HCT116 (cell line): ENCODE results near the gene LHPP. TPM values are rescaled to one million over a fixed set of nuclear protein-coding genes. Genes with fewer than 3 reads are reported as not detected.
"Not testable (repeated sequence)": the region's sequence is repeated elsewhere in the genome, so short reads cannot be mapped to it uniquely, and the experiment has no call there.

Source experiments
- ATAC-seq: fragments of 200-7000 bp; cut with Tn5 transposase; 2 replicates; pipeline ENCODE4 v1.9.1; 2020; ENCODE audit warnings: mild to moderate bottlenecking, moderate library complexity
- BruUV-seq: library from RNA; stranded (reverse); fragments of 400-500 nt; replicated peaks from 2 replicates; lab custom pipeline; 2021; lab: Mats Ljungman, UMichigan
- CTCF ChIA-PET: fragments of 300-600 bp; sonication (Branson Sonifier 250); formaldehyde crosslinking; loops from one replicate; lab custom pipeline; 2021; ENCODE audit warnings: antibody characterized with exemption; lab: Charles Lee
- POLR2A ChIA-PET: fragments of 300-600, 350-600 bp; sonication (Branson Sonifier 250); formaldehyde crosslinking; loops from one replicate; lab custom pipeline; 2021; ENCODE audit warnings: antibody characterized with exemption; lab: Charles Lee
- RAD21 ChIA-PET, 2 experiments: fragments of 300-600 bp; sonication (Branson Sonifier 250); formaldehyde crosslinking; loops; one replicate each; lab custom pipeline; 2023; ENCODE audit warnings: low total read pairs in 2 of 2; ENCODE audit not compliant: uncharacterized antibody in 2 of 2, unreplicated experiment in 2 of 2, low non-redundant PET in 1 of 2; lab: Charles Lee
- DNase-seq: peaks from one replicate; pipeline ENCODE4 v3.0.0-alpha.2; 2010; ENCODE audit warnings: low read depth, low spot score
- H2AFZ ChIP-seq: fragments of 200-600 bp; shearing (Covaris generic), sonication (generic); 2 replicates; pipeline ENCODE4 v1.6.1; 2017; ENCODE audit warnings: low read depth, mixed run types, mixed read lengths, antibody characterized with exemption, low read length; ENCODE audit not compliant: poor library complexity, severe bottlenecking
- H3K27ac ChIP-seq: 2 replicates; pipeline ENCODE4 v1.5.1; 2012; ENCODE audit warnings: low read depth, low read length
- H3K27me3 ChIP-seq: fragments of 200-600 bp; sonication (generic); 2 replicates; pipeline ENCODE4 v1.6.1; 2016; ENCODE audit warnings: mixed run types, low read length, mixed read lengths; ENCODE audit not compliant: insufficient read depth
- H3K36me3 ChIP-seq, 2 experiments: fragments of 200-500 bp in 1 of 2; fragments of 200-600 bp in 1 of 2; sonication (Bioruptor generic) in 1 of 2; sonication (generic) in 1 of 2; 2 replicates each; pipeline versions ENCODE4 v1.5.1 to v1.6.1; 2014 to 2016; ENCODE audit warnings: low read length in 2 of 2, inconsistent platforms in 1 of 2, mixed read lengths in 1 of 2, mixed run types in 1 of 2; ENCODE audit not compliant: insufficient read depth in 2 of 2, control insufficient read depth in 1 of 2
- H3K4me1 ChIP-seq, 2 experiments: fragments of 200-600 bp in 1 of 2; sonication (generic) in 1 of 2; 2 replicates each; pipeline versions ENCODE4 v1.5.1 to v1.6.1; 2012 to 2017; ENCODE audit warnings: low read length in 2 of 2, inconsistent platforms in 1 of 2, mild to moderate bottlenecking in 1 of 2, mixed read lengths in 1 of 2, mixed run types in 1 of 2, moderate library complexity in 1 of 2; ENCODE audit not compliant: insufficient read depth in 2 of 2, control insufficient read depth in 1 of 2
- H3K4me2 ChIP-seq: fragments of 200-600 bp; sonication (generic); 2 replicates; pipeline ENCODE4 v1.6.1; 2017; ENCODE audit warnings: mixed run types, low read length, mixed read lengths
- H3K4me3 ChIP-seq, 2 experiments: fragments of 200-600 bp in 1 of 2; sonication (generic) in 1 of 2; replicated peaks in 1 of 2; 2 replicates each; pipeline ENCODE4 v1.5.1; 2011 to 2016; ENCODE audit warnings: low read length in 2 of 2, control low read depth in 1 of 2, low read depth in 1 of 2, mild to moderate bottlenecking in 1 of 2, mixed read lengths in 1 of 2, mixed run types in 1 of 2
- H3K79me2 ChIP-seq: fragments of 200-600 bp; sonication (generic); 2 replicates; pipeline ENCODE4 v1.6.1; 2017; ENCODE audit warnings: mild to moderate bottlenecking, mixed run types, low read length, moderate library complexity, mixed read lengths; ENCODE audit not compliant: insufficient read depth
- H3K9ac ChIP-seq: fragments of 200-600 bp; sonication (generic); 2 replicates; pipeline ENCODE4 v1.6.1; 2016; ENCODE audit warnings: low read length, mixed read lengths
- H3K9me2 ChIP-seq: fragments of 200-600 bp; sonication (generic), shearing (Covaris generic); 2 replicates; pipeline ENCODE4 v1.6.1; 2017; ENCODE audit warnings: mixed run types, mild to moderate bottlenecking, moderate library complexity; ENCODE audit not compliant: insufficient read depth
- H3K9me3 ChIP-seq, 2 experiments: fragments of 200-500 bp in 1 of 2; fragments of 200-600 bp in 1 of 2; sonication (Bioruptor generic) in 1 of 2; sonication (generic) in 1 of 2; 2 replicates each; pipeline ENCODE4 v1.6.1; 2014 to 2017; ENCODE audit warnings: low read length in 2 of 2, mixed read lengths in 2 of 2, inconsistent platforms in 1 of 2, low read depth in 1 of 2, mild to moderate bottlenecking in 1 of 2, mixed run types in 1 of 2, moderate library complexity in 1 of 2; ENCODE audit not compliant: control insufficient read depth in 1 of 2, insufficient read depth in 1 of 2
- H4K20me1 ChIP-seq: fragments of 200-600 bp; sonication (generic), shearing (Covaris generic); 2 replicates; pipeline ENCODE4 v1.6.1; 2017; ENCODE audit warnings: mixed run types, mild to moderate bottlenecking, moderate library complexity; ENCODE audit not compliant: insufficient read depth
- CBX3 ChIP-seq: IDR thresholded peaks from 2 replicates; pipeline ENCODE4 v1.6.1; 2012; ENCODE audit warnings: low read depth
- CEBPB ChIP-seq: IDR thresholded peaks from 2 replicates; pipeline ENCODE4 v1.6.1; 2012; ENCODE audit warnings: low read depth
- FOSL1 ChIP-seq: IDR thresholded peaks from 2 replicates; pipeline ENCODE4 v1.6.1; 2012; ENCODE audit warnings: low read depth
- SIN3A ChIP-seq: IDR thresholded peaks from 2 replicates; pipeline ENCODE4 v1.6.1; 2012; ENCODE audit warnings: low read depth
- SRF ChIP-seq: IDR thresholded peaks from 2 replicates; pipeline ENCODE4 v1.6.1; 2012; ENCODE audit warnings: low read depth
- YY1 ChIP-seq: IDR thresholded peaks from 2 replicates; pipeline ENCODE4 v1.6.1; 2011; ENCODE audit warnings: low read length, low read depth, moderate library complexity, mild to moderate bottlenecking; ENCODE audit not compliant: insufficient replicate concordance; ENCODE audit errors: extremely low read depth
- ZNF274 ChIP-seq: fragments of 200-500 bp; sonication (Bioruptor generic); IDR thresholded peaks from 2 replicates; pipeline ENCODE4 v1.6.1; 2014; ENCODE audit warnings: mild to moderate bottlenecking, low read depth, low read length, inconsistent platforms
- intact Hi-C: fragments of 100-400 bp; cut with micrococcal nuclease; formaldehyde crosslinking; loops from 2 replicates; pipeline ENCODE4 v1.10.0; 2022
- total RNA-seq: library from RNA; stranded (reverse); gene quantifications from one replicate; pipeline ENCODE4 v1.2.1, GENCODE V29; 2021; ENCODE audit not compliant: unreplicated experiment
- TF ChIP-seq, protein P1 (sequence below): IDR thresholded peaks from 2 replicates; pipeline ENCODE4 v1.6.1; 2012

The LHPP gene
- total RNA-seq, 1 experiment from 2014 or later = 45.8 TPM

DNA sequence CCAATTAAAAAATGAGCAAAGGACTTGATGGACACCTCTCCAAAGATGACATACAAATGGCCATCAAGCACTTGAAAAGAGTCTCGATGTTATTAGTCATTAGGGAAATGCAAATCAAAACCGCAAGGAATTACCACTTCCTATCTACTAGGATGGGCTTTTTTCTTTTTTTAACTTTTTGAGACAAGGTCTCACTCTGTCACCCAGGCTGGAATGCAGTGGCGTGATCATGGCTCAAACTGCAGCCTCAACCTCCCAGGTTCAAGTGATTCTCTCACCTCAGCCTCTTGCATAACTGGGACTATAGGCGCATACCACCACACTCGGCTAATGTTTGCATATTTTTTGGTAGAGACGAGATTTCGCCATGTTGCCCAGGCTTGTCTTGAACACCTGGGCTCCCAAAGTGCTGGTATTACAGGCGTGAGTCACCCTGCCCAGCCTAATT, 25.4 kb upstream of the LHPP start:
- POLR2A ChIA-PET = no interaction called here
- intact Hi-C loops = no loop called here
- H3K4me2 ChIP-seq = peak overlapping the region; percentile 36

DNA sequence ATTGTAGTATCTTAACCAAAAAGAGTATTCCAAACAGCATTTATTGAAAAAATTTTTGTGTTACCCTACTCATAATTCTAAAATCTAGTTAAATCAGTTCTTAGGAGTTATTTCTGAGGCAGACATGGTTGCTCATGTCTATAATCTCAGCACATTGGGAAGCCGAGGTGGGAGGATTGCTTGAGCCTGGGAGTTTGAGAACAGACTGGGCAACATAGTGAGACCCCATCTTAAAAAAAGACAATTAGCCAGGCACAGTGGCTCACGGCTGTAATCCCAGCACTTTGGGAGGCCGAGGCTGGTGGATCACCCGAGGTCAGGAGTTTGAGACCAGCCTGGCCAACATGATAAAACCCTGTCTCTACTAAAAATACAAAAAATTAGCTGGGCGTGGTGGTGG, 19.9 kb upstream of the LHPP start:
- ATAC-seq, H3K4me3 ChIP-seq, POLR2A ChIA-PET, H3K4me2 ChIP-seq, H3K9ac ChIP-seq, H3K79me2 ChIP-seq, DNase-seq, intact Hi-C loops, H3K36me3 ChIP-seq, H3K9me2 ChIP-seq, H3K27ac ChIP-seq, RAD21 ChIA-PET, H3K27me3 ChIP-seq, H4K20me1 ChIP-seq, CTCF ChIA-PET, H2AFZ ChIP-seq, H3K9me3 ChIP-seq, BruUV-seq: not testable (repeated sequence)
- peaks cover 6 to 16% of the 10 kb centered on the region in 2 experiments; a peak in 3 of 4 replicates for H3K4me1 ChIP-seq

More for the DNA sequence above, 25.4 kb upstream of the LHPP start:
- no TSS peak for BruUV-seq
- no peaks in the 10 kb centered on the region for H4K20me1 ChIP-seq
- peak; percentile 58 for ATAC-seq
- no peak overlapping the region for H3K9ac ChIP-seq
- H2AFZ ChIP-seq = no peak overlapping the region
- CTCF ChIA-PET = no interaction called here
- no peaks in the 10 kb centered on the region for H3K9me2 ChIP-seq
- H3K36me3 ChIP-seq = no peaks in the 10 kb centered on the region
- TF ChIP-seq ZNF274 (no peak), SIN3A (no peak), CBX3 (no peak), CEBPB (0 out of 2 replicates have a peak, but pooled peaks have one; percentile 4), FOSL1 (no peak), SRF (no peak), YY1 (no peak)
- TF ChIP-seq, protein P1, sequence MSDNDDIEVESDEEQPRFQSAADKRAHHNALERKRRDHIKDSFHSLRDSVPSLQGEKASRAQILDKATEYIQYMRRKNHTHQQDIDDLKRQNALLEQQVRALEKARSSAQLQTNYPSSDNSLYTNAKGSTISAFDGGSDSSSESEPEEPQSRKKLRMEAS = no peak
- TF ChIP-seq, all 23 proteins: peak for 1
- H3K79me2 ChIP-seq = no peaks in the 10 kb centered on the region
- H3K27ac ChIP-seq = no peak overlapping the region
- no peaks in the 10 kb centered on the region for H3K9me3 ChIP-seq
- RAD21 ChIA-PET = no interaction called here
- H3K27me3 ChIP-seq = no peaks in the 10 kb centered on the region
- DNase-seq = no peak
- peaks cover 8 to 32% of the 10 kb centered on the region in 2 experiments; a peak in 3 of 4 replicates for H3K4me1 ChIP-seq
- no peak overlapping the region for H3K4me3 ChIP-seq
